NCI-H82 (cell line): Measurements from ENCODE around the gene CALCB.

Source experiments
- DNase-seq: peaks from one replicate; lab custom pipeline; 2025; lab: John Stamatoyannopoulos, UW

Gene CALCB

DNA sequence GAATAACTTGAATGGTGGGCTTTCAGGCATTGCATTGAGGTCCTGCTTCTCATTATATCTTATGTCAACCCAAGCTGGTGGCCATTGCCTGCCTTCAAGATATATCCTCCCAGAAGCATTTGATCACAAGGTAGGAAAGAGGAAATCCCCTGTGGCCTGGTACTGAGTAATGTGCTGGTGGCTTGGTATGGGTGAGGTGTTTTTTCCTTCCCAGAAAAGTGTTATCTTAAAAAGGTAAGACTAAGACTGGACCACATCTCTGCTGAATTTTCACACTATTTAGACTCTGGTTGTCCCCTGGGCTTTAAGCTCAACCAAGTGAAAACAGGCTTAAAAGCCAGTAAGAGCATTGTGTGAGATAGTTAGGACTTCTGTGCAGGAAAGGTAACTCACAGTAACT is 45.0 kb downstream of the CALCB start:
- no peak for DNase-seq

GRCh38 chr11:15119352-15119751 is 46.0 kb downstream of the CALCB start:
- DNase-seq = no peak

GRCh38 chr11:15119826-15120225 is 46.4 kb downstream of the CALCB start:
- DNase-seq = no peak

GRCh38 chr11:15123849-15124248 is 50.5 kb downstream of the CALCB start:
- DNase-seq = no peak

- no peak for DNase-seq
These were observed 51.1 kb downstream of the CALCB start for GRCh38 chr11:15124528-15124927.

DNA sequence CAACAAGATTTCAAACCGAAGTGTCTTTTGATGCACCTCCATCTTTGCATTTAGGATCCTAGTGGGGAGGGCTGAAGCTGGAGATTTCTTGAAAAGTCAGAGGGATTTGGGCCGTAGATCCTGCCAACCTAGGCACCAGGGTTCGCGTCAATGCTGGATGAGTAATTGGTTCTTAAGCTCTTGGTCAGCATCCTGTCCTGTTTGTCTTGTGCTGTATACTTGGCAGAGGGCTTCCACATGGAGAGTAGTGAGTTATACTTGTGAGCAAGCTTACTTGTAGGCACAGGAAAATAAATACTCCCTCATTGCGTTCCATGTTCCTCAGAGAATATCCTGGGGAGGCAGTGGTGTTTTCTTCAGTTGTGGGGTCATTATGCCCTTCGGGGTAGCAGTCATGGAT is 53.9 kb downstream of the CALCB start:
- no peak for DNase-seq
